Measurements from ENCODE around the gene KLRC1. TPM values are rescaled to one million over a fixed set of nuclear protein-coding genes. Genes with fewer than 3 reads are reported as not detected.

KLRC1 gene
- polyA plus RNA-seq, 1 donor from 2014 or later: not detected

Other genes starting within 250 kb of the KLRC1 start
- 79.8 TPM for gene GABARAPL1, start 240.5 kb downstream of the KLRC1 start, polyA plus RNA-seq (ENCODE audit: insufficient read depth, low read depth, low replicate concordance)
- 0.46 TPM for gene KLRD1, start 145.5 kb downstream of the KLRC1 start, polyA plus RNA-seq (ENCODE audit: insufficient read depth, low read depth, low replicate concordance)
- gene KLRK1, start 63.3 kb downstream of the KLRC1 start, polyA plus RNA-seq (ENCODE audit: insufficient read depth, low read depth, low replicate concordance): not detected
- gene KLRC4, start 43.6 kb downstream of the KLRC1 start, polyA plus RNA-seq (ENCODE audit: insufficient read depth, low read depth, low replicate concordance): not detected
- gene KLRC3, start 32.8 kb downstream of the KLRC1 start, polyA plus RNA-seq (ENCODE audit: insufficient read depth, low read depth, low replicate concordance): 1.5 TPM
- gene KLRC2, start 17.4 kb downstream of the KLRC1 start, polyA plus RNA-seq (ENCODE audit: insufficient read depth, low read depth, low replicate concordance): 1.6 TPM
- gene EIF2S3B, start 52.5 kb upstream of the KLRC1 start, polyA plus RNA-seq (ENCODE audit: insufficient read depth, low read depth, low replicate concordance): not detected
- 24.9 TPM for gene MAGOHB, start 160.2 kb upstream of the KLRC1 start, polyA plus RNA-seq (ENCODE audit: insufficient read depth, low read depth, low replicate concordance)
- gene STYK1, start 220.7 kb upstream of the KLRC1 start, polyA plus RNA-seq (ENCODE audit: insufficient read depth, low read depth, low replicate concordance): 0.17 TPM